DMS79 (cell line): ENCODE data around the gene DLEC1.

Experiments
- DNase-seq: peaks from one replicate; lab custom pipeline; 2025; lab: John Stamatoyannopoulos, UW

DLEC1 gene

DNA sequence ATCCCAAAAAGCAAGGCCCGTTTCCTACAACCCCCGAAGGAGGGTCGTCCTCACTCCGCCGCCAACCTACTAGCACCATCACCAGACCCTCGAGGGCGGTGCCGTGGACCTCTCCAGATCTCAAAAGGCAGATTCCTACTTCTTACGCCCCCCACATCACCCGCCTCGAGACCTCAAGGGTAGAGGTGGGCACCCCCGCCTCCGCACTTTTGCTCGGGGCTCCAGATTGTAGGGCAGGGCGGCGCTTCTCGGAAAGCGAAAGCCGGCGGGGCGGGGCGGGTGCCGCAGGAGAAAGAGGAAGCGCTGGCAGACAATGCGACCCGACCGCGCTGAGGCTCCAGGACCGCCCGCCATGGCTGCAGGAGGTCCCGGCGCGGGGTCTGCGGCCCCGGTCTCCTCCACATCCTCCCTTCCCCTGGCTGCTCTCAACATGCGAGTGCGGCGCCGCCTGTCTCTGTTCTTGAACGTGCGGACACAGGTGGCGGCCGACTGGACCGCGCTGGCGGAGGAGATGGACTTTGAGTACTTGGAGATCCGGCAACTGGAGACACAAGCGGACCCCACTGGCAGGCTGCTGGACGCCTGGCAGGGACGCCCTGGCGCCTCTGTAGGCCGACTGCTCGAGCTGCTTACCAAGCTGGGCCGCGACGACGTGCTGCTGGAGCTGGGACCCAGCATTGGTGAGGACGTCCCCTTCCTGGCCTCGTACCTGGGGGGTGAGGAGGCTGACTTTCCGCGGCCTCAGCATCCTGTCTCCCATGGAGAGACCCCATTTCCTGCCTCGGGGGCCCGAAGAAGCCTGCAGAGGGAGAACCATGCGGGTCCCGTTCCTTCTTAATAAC is 99.6 kb downstream of the DLEC1 start, which contains the start of gene MYD88:
MYD88 (plus strand) TSS at position 313 of the 842 bp plus-strand sequence; CDS start at position 353, 40 bp downstream.
- DNase-seq, result peak; percentile 27

DNA sequence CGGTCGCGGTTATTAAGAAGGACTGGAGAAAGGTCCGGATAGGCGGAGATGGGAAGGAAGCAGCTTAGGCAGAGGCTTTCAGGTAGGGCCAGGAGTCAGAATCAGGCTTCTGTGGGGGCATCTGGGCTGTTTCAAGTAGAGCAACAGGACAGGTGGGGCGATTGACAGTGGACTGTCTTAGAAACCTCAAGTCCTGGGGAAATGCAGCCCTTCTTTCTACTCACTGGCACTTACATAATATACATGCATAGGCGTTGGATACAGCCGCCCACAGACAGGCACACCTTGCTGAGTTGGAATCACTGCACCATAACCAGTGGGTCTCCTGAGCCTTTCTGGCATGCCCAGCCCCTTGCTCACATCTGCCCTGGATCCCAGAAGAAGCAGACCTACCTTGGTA is 100.2 kb downstream of the DLEC1 start:
- DNase-seq, result no peak

DNA sequence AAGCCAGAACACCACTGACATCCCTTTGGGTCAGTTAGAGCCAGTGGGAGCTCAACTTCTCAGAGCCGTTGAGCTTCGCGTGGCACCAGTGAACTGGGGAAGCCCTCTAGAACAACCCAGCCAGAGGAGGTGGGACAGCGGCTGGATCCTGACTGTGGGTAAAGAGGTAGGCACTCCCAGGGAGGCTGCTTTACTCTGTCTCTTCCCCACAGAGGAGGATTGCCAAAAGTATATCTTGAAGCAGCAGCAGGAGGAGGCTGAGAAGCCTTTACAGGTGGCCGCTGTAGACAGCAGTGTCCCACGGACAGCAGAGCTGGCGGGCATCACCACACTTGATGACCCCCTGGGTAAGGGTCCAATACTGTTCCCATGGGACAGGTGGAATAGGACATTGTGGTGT is 100.6 kb downstream of the DLEC1 start:
- DNase-seq, result no peak

DNA sequence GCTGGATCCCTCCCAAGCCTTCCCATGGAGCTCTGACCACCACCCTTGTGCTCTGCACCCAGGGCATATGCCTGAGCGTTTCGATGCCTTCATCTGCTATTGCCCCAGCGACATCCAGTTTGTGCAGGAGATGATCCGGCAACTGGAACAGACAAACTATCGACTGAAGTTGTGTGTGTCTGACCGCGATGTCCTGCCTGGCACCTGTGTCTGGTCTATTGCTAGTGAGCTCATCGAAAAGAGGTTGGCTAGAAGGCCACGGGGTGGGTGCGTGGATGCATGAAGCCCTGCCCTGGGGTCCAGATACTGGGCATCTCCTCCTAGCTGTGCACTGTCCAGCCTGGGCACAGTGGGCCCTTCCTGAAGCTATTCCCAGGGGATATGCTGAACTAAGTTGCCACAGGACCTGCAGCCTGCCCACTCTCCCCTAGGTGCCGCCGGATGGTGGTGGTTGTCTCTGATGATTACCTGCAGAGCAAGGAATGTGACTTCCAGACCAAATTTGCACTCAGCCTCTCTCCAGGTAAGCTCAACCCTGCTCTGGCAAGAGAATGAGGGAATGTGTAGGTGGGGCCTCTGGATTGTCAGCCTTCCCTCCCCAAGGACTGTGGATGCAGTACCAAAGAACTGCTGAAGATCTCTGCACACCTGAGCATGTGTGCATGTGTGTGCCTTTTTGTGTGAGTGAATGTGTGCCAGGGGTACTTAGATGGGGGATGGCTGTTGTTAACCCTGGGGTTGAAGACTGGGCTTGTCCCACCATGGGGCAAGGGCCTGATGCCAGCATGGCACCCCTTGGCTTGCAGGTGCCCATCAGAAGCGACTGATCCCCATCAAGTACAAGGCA is 101.5 kb downstream of the DLEC1 start:
- DNase-seq, result no peak

GRCh38 chr3:38141173-38141951 is 102.4 kb downstream of the DLEC1 start:
- DNase-seq, result no peak

DNA sequence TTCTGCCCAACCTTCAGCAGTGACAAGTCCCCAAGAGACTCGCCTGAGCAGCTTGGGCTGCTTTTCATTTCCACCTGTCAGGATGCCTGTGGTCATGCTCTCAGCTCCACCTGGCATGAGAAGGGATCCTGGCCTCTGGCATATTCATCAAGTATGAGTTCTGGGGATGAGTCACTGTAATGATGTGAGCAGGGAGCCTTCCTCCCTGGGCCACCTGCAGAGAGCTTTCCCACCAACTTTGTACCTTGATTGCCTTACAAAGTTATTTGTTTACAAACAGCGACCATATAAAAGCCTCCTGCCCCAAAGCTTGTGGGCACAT is 102.9 kb downstream of the DLEC1 start:
- no peak for DNase-seq

DNA sequence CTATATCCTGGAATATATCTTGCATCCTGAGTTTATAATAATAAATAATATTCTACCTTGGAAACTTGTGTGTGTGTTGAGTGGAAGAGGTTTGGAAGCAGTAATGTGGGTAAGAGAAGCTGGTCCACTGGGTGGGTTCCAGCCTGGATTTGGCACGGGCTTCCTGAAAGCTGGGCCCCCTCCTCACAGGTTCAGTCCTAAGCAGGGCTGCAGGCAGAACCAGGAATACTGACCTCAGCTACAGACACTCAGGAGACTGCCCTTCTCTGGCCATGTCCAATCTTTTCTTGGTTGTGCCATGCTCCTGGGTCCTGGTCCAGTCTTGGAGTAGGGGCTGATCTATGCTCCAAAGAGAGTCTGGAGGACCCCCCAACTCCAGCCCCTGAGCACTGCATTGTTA is 104.0 kb downstream of the DLEC1 start:
- DNase-seq, result no peak

DNA sequence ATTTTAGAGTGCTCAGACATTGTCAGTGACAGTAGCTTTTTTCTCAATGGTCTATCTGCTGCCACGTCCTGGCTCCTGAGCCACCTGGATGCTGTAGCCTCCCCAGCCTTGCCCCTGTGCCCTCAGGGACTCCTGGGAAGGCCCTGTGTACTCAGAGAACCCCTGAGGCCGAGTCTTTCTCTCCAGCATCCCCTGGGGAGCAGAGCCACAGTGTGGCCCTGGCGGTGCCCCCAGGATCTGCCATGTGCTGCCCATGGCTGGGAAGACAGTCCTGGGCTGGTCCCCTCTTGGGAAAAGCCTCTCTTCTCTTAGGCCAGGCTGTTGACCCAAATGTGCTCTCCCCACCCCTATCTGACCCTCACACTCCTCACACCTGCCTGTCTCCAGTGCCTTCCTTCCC is 104.5 kb downstream of the DLEC1 start:
- no peak for DNase-seq

DNA sequence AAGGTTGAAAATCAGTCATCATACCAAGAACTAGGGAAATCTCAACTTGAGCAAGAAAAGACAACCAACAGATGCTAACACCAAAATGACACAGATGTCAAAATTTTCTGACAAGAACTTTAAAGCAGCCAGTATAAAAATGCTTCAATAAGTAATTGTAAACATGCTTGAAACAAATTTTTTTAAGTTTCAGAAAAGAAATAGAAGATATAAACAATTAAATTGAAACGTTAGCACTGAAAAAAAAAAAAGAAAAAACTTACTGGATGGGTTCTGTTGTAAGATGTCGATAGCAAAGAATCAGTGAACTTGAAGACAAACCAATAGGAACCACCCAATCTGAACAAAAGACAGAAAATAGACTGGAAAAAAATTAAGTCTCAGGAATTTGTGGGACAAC is 107.5 kb downstream of the DLEC1 start:
- no peak for DNase-seq

- DNase-seq, result no peak
Measured at GRCh38 chr3:38147421-38147820, 108.4 kb downstream of the DLEC1 start.

- DNase-seq, result no peak
Measured at GRCh38 chr3:38148311-38148882, 109.4 kb downstream of the DLEC1 start.

DNA sequence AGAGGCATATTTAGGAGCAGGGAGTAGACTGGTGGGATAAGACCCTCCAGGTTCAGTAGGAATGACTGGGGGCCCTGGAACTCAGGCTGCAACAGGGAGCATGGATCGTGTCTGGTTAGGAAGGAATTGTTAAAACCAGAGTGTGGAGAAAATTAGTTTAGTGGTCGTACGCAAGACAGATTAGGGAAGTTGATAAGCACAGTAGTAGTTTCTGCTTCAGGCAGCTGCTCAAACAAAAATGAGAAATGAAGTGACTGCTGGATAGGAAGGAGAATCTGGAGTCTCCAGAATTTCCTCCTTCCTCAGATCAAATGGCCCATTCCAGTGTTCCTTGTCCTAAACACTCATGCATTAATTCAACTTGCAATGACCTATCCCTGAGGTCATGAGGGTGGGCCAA is 110.7 kb downstream of the DLEC1 start:
- no peak for DNase-seq

DNA sequence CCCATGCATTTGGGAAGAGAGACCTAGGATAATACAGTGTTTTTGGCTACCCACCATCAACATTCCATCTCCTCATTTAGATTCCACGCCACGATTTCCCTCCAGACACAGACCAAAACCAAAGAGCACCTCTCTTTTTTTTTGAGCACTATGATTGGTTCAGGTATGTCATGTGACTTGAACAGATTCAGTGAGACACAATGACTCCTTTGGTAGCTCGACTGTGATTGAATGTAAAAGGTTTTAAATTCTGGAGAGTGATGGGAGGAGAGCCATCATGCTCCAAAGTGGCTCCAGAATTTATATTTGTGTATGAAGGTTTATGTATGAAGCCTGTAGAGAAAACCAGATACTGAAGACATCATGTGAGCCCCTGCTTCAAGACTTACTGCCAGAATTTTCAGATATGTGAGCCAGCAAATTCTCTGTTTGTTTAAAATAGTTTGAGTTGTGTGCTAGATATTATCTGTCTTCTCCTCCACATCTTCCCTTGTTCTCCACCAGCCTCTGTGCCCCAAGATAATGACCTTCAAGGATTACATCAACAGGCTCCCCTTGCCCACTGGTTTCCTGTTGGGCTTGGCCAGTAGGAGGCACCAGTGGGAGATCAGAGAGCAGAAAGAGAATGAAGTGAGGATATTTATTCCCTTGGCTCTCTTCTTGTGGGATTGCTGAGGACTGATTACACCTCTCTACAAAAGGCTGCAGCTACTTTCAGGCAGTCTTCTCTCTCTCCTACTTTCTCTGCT is 111.9 kb downstream of the DLEC1 start:
- no peak for DNase-seq

DNA sequence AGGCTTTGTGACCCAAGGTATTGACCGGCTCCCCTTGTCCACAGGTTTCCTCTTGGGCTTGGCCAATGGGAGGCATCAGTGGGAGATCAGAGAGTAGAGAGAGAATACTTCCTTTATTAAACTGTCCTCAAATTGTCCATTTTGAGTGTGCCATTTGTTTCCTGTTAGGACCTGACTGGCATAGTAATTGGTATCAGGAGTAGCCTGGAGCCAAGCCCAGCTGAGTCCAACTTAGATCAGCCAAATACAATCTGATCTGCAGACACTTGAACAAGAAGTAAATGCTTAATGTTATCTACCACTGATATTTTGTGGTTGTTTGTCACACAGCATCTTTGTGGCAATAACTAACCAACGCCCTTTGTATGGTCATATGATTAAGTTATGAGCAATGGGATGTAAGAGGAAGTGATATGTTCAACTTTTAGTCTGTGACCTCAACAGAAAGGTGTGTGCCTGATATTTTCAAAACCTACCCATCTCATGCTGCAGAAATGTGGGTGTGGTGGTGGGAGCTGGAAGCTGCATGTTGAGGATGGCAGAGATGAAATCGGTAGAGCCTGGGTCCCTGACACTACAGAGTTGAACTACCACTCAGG is 112.8 kb downstream of the DLEC1 start:
- DNase-seq, result no peak

GRCh38 chr3:38152609-38153008 is 113.6 kb downstream of the DLEC1 start:
- DNase-seq, result no peak

GRCh38 chr3:38153221-38153620 is 114.2 kb downstream of the DLEC1 start:
- DNase-seq, result no peak

DNA sequence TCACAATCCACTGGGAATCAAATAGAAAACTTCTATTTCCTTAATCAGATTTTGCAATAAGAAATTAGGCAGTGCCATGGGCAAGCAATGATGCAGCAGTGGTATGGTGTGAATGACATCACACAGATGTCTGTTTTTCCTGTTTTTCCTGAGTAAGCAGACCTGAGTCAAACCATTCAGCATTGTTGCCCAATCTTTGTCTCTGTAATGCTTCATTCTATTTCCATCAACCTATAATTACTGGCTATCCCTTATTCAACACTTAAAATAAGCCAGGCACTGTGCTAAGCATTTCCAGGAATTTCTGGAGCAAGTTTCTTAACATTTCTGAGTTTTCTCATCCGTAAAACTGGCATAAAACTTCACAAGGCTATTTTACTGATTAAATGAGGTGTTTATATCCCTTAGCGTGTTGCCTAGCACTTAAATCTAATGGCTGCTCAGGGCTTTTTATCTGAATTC is 115.1 kb downstream of the DLEC1 start:
- DNase-seq, result no peak

GRCh38 chr3:38154625-38155255 is 115.7 kb downstream of the DLEC1 start:
- DNase-seq, result no peak

DNA sequence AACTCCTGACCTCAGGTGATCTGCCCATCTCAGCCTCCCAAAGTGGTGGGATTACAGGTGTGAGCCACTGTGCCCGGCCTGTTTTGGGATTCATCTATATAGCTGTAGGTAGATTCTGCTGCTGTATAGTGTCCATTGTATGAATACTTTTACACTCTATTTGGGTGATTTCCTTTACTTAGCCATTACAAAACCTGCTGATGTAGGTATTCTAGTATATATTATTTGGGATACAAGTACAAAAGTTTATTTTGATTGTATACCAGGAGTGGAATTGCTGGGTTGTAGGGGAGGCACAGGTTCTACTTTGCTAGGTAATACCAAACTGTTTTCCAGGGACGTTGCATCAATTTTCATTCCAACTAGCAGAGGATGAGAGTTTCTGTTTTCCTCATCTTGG is 116.8 kb downstream of the DLEC1 start:
- no peak for DNase-seq

DNA sequence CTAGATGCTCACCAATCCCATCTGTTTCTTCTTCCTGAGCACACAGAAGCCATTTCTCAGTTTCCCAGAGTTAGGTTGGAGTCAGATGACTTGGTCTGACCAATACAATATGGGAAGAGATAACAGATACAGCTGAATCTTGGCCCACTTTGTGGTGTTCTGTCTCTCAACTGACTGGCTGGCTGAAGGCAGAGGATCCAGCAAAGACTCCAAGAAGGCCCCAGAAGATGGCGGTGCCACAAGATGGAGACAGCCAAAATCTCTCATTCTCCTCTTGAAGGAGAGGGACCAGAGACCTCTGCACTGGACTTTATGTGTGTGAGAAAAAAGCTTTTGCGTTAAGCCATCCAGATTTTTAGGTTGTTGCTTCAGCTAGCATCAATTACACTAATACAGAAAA is 118.1 kb downstream of the DLEC1 start:
- DNase-seq, result no peak
